Measurements from ENCODE around the gene RNF220.

RNF220 gene

GRCh38 chr1:44408632-44409602 lies 3.9 kb downstream of the RNF220 start:
- Histone ChIP-seq H3K27me3 (ENCODE audit: control insufficient read depth, insufficient read depth, low read length) (peaks cover 68% of the 10 kb centered on the region), H3K4me1 (ENCODE audit: control insufficient read depth, insufficient read depth, low read length) (peaks cover 14% of the 10 kb centered on the region), H3K4me3 (ENCODE audit: low read depth, low read length) (peak overlapping the region; percentile 92), H3K9me3 (ENCODE audit: control insufficient read depth, insufficient read depth, low read length) (no peaks in the 10 kb centered on the region), H3K36me3 (ENCODE audit: control insufficient read depth, insufficient read depth, low read length) (no peaks in the 10 kb centered on the region), H3K9ac (ENCODE audit: low read depth, low read length) (no peak overlapping the region)

DNA sequence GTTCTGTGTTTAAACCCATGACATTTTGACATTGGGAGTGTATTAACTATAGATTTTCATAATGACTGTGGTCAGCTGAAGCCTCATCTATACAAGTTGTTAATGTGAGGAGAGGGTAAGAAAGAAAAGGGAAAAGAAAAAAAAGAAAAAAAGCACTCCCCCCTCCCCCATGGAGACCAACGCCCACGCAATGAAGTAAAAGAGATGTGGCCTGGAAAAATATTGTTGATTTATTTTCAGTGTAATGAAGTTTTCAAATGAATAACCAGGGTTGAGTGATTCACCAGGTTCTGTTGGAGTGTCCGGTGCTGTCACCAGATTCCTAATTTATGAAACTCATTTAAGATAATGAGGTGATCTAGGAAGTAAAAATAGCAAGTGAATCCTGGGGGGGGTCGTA lies 4.7 kb downstream of the RNF220 start:
- Histone ChIP-seq H3K4me1 (ENCODE audit: control insufficient read depth, insufficient read depth, low read length) (peaks cover 14% of the 10 kb centered on the region), H3K9me3 (ENCODE audit: control insufficient read depth, insufficient read depth, low read length) (no peaks in the 10 kb centered on the region), H3K36me3 (ENCODE audit: control insufficient read depth, insufficient read depth, low read length) (no peaks in the 10 kb centered on the region), H3K4me3 (ENCODE audit: low read depth, low read length) (peak overlapping the region; percentile 92), H3K9ac (ENCODE audit: low read depth, low read length) (no peak overlapping the region), H3K27me3 (ENCODE audit: control insufficient read depth, insufficient read depth, low read length) (peaks cover 72% of the 10 kb centered on the region)

GRCh38 chr1:44411861-44412260 lies 6.8 kb downstream of the RNF220 start:
- Histone ChIP-seq H3K9ac (ENCODE audit: low read depth, low read length) (no peak overlapping the region), H3K9me3 (ENCODE audit: control insufficient read depth, insufficient read depth, low read length) (no peaks in the 10 kb centered on the region), H3K4me3 (ENCODE audit: low read depth, low read length) (no peak overlapping the region), H3K27me3 (ENCODE audit: control insufficient read depth, insufficient read depth, low read length) (peaks cover 82% of the 10 kb centered on the region), H3K36me3 (ENCODE audit: control insufficient read depth, insufficient read depth, low read length) (no peaks in the 10 kb centered on the region), H3K4me1 (ENCODE audit: control insufficient read depth, insufficient read depth, low read length) (peaks cover 18% of the 10 kb centered on the region)

GRCh38 chr1:44412601-44413000 lies 7.5 kb downstream of the RNF220 start:
- no peak overlapping the region for H3K4me3 ChIP-seq (ENCODE audit: low read depth, low read length)
- H3K4me1 ChIP-seq (ENCODE audit: control insufficient read depth, insufficient read depth, low read length), result peaks cover 21% of the 10 kb centered on the region
- H3K27me3 ChIP-seq (ENCODE audit: control insufficient read depth, insufficient read depth, low read length), result peaks cover 75% of the 10 kb centered on the region

GRCh38 chr1:44413740-44414139 lies 8.7 kb downstream of the RNF220 start:
- peaks cover 70% of the 10 kb centered on the region for H3K27me3 ChIP-seq (ENCODE audit: control insufficient read depth, insufficient read depth, low read length)

More at GRCh38 chr1:44412601-44413000, 7.5 kb downstream of the RNF220 start:
- no peaks in the 10 kb centered on the region for H3K9me3 ChIP-seq (ENCODE audit: control insufficient read depth, insufficient read depth, low read length)
- no peaks in the 10 kb centered on the region for H3K36me3 ChIP-seq (ENCODE audit: control insufficient read depth, insufficient read depth, low read length)
- H3K9ac ChIP-seq (ENCODE audit: low read depth, low read length), result no peak overlapping the region

DNA sequence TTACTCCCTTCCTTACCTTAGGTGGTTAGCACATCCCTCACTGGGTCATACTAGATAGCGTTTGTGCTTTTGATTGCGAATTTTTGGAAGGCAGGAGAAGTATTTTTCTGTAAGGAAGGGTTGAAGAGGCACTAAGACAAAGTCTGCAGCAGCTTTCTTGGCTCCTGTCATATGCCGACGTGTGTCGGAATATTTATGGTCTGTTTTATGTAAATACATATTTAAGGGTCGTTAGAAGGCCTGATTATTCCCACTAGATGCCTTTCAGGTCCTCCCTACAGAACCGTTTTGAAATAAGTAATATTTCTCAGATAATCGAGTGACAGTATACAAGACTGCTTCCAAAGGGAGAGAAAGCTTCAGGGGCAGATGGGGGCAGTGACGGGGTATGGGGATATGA lies 10.0 kb downstream of the RNF220 start:
- Histone ChIP-seq H3K9ac (ENCODE audit: low read depth, low read length) (no peak overlapping the region), H3K4me3 (ENCODE audit: low read depth, low read length) (no peak overlapping the region), H3K9me3 (ENCODE audit: control insufficient read depth, insufficient read depth, low read length) (no peaks in the 10 kb centered on the region), H3K36me3 (ENCODE audit: control insufficient read depth, insufficient read depth, low read length) (no peaks in the 10 kb centered on the region), H3K4me1 (ENCODE audit: control insufficient read depth, insufficient read depth, low read length) (peaks cover 9% of the 10 kb centered on the region), H3K27me3 (ENCODE audit: control insufficient read depth, insufficient read depth, low read length) (peaks cover 67% of the 10 kb centered on the region)

More at GRCh38 chr1:44413740-44414139, 8.7 kb downstream of the RNF220 start:
- Histone ChIP-seq H3K36me3 (ENCODE audit: control insufficient read depth, insufficient read depth, low read length) (no peaks in the 10 kb centered on the region), H3K9me3 (ENCODE audit: control insufficient read depth, insufficient read depth, low read length) (no peaks in the 10 kb centered on the region), H3K4me1 (ENCODE audit: control insufficient read depth, insufficient read depth, low read length) (peaks cover 17% of the 10 kb centered on the region), H3K4me3 (ENCODE audit: low read depth, low read length) (no peak overlapping the region), H3K9ac (ENCODE audit: low read depth, low read length) (no peak overlapping the region)

DNA sequence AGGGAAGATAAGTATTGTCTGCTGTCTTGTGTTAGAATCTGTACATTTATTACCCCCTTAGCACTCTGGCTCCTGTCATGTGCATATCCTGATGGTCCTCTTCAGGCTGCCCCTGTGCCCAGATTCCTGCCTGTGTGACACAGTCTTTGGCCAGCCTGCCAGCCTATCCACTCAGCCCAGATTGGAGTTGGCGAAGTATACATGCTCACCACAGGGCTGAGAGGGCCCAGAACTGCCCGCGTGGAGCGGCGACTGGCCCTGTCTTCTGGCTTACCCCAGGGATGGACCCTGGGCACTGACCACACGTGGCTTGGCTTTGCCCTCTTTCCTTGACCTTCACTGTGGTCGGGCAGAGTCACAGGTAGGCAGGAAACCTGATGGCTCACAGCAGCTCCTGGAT lies 11.4 kb downstream of the RNF220 start:
- peaks cover 53% of the 10 kb centered on the region for H3K27me3 ChIP-seq (ENCODE audit: control insufficient read depth, insufficient read depth, low read length)
- peaks cover 13% of the 10 kb centered on the region for H3K4me1 ChIP-seq (ENCODE audit: control insufficient read depth, insufficient read depth, low read length)
- no peaks in the 10 kb centered on the region for H3K36me3 ChIP-seq (ENCODE audit: control insufficient read depth, insufficient read depth, low read length)
- no peak overlapping the region for H3K4me3 ChIP-seq (ENCODE audit: low read depth, low read length)
- no peak overlapping the region for H3K9ac ChIP-seq (ENCODE audit: low read depth, low read length)
- H3K9me3 ChIP-seq (ENCODE audit: control insufficient read depth, insufficient read depth, low read length), result no peaks in the 10 kb centered on the region

DNA sequence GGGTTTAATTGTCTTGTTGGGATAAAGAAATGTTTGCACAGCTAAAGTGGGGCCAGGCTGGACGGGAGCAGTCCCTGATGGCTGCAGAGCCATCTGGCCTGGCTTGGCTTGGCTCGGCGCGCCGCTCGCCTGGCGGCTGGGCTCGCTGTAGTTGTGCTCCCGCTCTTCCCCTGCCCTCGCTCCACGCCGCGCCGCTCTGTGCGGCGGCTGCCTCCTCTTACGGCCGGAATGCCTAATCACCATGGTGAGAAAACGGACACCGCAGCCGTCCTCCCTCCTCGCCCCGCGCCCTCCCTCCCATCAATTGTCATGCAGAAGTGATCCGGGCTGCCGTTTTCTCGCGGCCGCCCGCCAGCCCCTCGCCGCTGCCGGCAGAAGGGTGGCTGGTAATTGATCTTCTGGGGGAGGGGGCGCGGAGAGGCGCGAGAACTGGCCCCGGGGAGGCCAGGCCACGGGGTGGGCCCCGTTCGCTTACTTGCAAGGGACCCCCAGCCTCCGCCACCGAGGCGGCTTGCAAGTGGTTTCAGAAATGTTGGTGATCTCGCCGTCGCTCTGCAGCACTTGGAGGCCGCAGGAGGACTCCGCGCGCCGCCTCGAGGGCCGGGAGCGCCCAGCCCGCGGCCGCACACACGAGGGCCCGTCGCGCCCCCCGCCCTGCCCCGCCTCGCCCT lies 12.4 kb downstream of the RNF220 start:
- no peaks in the 10 kb centered on the region for H3K9me3 ChIP-seq (ENCODE audit: control insufficient read depth, insufficient read depth, low read length)
- H3K36me3 ChIP-seq (ENCODE audit: control insufficient read depth, insufficient read depth, low read length), result no peaks in the 10 kb centered on the region
- no peak overlapping the region for H3K9ac ChIP-seq (ENCODE audit: low read depth, low read length)
- H3K4me3 ChIP-seq (ENCODE audit: low read depth, low read length), result peak overlapping the region; percentile 52
- peaks cover 44% of the 10 kb centered on the region for H3K27me3 ChIP-seq (ENCODE audit: control insufficient read depth, insufficient read depth, low read length)
- H3K4me1 ChIP-seq (ENCODE audit: control insufficient read depth, insufficient read depth, low read length), result peaks cover 24% of the 10 kb centered on the region

DNA sequence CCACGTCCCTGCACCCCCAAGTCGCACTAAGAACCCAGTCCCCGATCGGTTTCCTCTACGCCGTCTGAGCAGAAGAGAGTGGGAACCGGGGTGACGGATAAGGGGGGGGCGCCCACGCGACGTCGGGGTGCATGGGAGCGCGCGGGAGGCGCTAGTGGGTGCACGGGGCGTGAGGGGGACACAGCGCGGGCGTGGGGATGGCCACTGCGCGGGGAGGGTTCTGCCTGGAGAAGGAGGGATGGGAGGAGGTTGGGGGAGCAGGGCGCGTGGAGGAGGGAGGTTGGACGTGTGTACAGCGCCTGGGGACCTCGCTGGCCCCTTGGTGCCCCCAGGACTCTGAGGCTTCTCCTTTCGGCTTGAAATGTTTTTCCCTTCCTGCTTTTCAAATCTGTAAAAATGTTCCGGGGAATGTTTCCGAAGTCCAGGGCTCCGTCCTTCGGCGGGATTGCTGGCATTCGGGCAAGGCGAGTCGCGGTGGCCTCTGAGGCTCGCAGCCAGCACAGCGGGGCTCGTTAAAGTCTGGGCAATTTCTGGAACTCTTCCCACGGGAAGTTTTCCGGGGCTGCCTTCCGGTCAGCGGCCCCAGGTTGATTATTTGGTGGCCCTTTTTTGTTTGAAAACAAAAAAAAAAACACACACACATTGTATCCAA lies 13.1 kb downstream of the RNF220 start:
- H3K4me3 ChIP-seq (ENCODE audit: low read depth, low read length), result peak overlapping the region; percentile 52

GRCh38 chr1:44419901-44420300 lies 14.8 kb downstream of the RNF220 start:
- peaks cover 32% of the 10 kb centered on the region for H3K27me3 ChIP-seq (ENCODE audit: control insufficient read depth, insufficient read depth, low read length)
- H3K9ac ChIP-seq (ENCODE audit: low read depth, low read length), result no peak overlapping the region
- H3K36me3 ChIP-seq (ENCODE audit: control insufficient read depth, insufficient read depth, low read length), result no peaks in the 10 kb centered on the region
- H3K9me3 ChIP-seq (ENCODE audit: control insufficient read depth, insufficient read depth, low read length), result no peaks in the 10 kb centered on the region
- H3K4me1 ChIP-seq (ENCODE audit: control insufficient read depth, insufficient read depth, low read length), result peaks cover 31% of the 10 kb centered on the region
- no peak overlapping the region for H3K4me3 ChIP-seq (ENCODE audit: low read depth, low read length)

More for the DNA sequence above, 13.1 kb downstream of the RNF220 start:
- peaks cover 39% of the 10 kb centered on the region for H3K27me3 ChIP-seq (ENCODE audit: control insufficient read depth, insufficient read depth, low read length)
- peaks cover 24% of the 10 kb centered on the region for H3K4me1 ChIP-seq (ENCODE audit: control insufficient read depth, insufficient read depth, low read length)
- no peaks in the 10 kb centered on the region for H3K9me3 ChIP-seq (ENCODE audit: control insufficient read depth, insufficient read depth, low read length)
- H3K9ac ChIP-seq (ENCODE audit: low read depth, low read length), result no peak overlapping the region
- no peaks in the 10 kb centered on the region for H3K36me3 ChIP-seq (ENCODE audit: control insufficient read depth, insufficient read depth, low read length)

GRCh38 chr1:44420535-44420934 lies 15.5 kb downstream of the RNF220 start:
- no peak overlapping the region for H3K9ac ChIP-seq (ENCODE audit: low read depth, low read length)
- H3K27me3 ChIP-seq (ENCODE audit: control insufficient read depth, insufficient read depth, low read length), result peaks cover 29% of the 10 kb centered on the region
- H3K9me3 ChIP-seq (ENCODE audit: control insufficient read depth, insufficient read depth, low read length), result no peaks in the 10 kb centered on the region
- H3K36me3 ChIP-seq (ENCODE audit: control insufficient read depth, insufficient read depth, low read length), result no peaks in the 10 kb centered on the region
- H3K4me3 ChIP-seq (ENCODE audit: low read depth, low read length), result no peak overlapping the region
- peaks cover 31% of the 10 kb centered on the region for H3K4me1 ChIP-seq (ENCODE audit: control insufficient read depth, insufficient read depth, low read length)

All from iPS-15b (cell line).